ENCODE measurements around the gene CCNB1.
"Not testable (repeated sequence)": the region's sequence is repeated elsewhere in the genome, so short reads cannot be mapped to it uniquely, and the experiment has no call there.

CCNB1 gene

GRCh38 chr5:69166686-69167492, at the start of gene CCNB1:
Gene CCNB1, plus strand, starts transcription at chr5:69167150. Its CDS starts 113 bp downstream, at chr5:69167263.
- H3K4me3 ChIP-seq, result peak within 1 kb of the TSS; percentile 84
- peak within 1 kb of the TSS in 1 of 2 donors; percentile 50 for H3K27ac ChIP-seq
- no peak for TF ChIP-seq CTCF (IDR thresholded peaks at IDR 0.05)
- peak; percentile 97 for DNase-seq (ENCODE audit: low spot score)

GRCh38 chr5:69129413-69129812, 37.5 kb upstream of the CCNB1 start:
- Histone ChIP-seq H3K4me3 (no peak overlapping the region), H3K27ac (no peak overlapping the region)
- DNase-seq (ENCODE audit: low spot score), result no peak
- no peak for TF ChIP-seq CTCF (IDR thresholded peaks at IDR 0.05)

GRCh38 chr5:69130241-69130640, 36.7 kb upstream of the CCNB1 start:
- H3K4me3 ChIP-seq, result no peak overlapping the region
- no peak for DNase-seq (ENCODE audit: low spot score)
- TF ChIP-seq CTCF (IDR thresholded peaks at IDR 0.05), result no peak
- no peak overlapping the region for H3K27ac ChIP-seq

- no peak for TF ChIP-seq CTCF (IDR thresholded peaks at IDR 0.05)
- no peak overlapping the region for H3K27ac ChIP-seq
- DNase-seq (ENCODE audit: low spot score), result no peak
- no peak overlapping the region for H3K4me3 ChIP-seq
Measured at GRCh38 chr5:69131304-69131703, 35.6 kb upstream of the CCNB1 start.

GRCh38 chr5:69134126-69134525, 32.8 kb upstream of the CCNB1 start:
- no peak for DNase-seq (ENCODE audit: low spot score)
- Histone ChIP-seq H3K27ac (no peak overlapping the region), H3K4me3 (no peak overlapping the region)
- no peak for TF ChIP-seq CTCF (IDR thresholded peaks at IDR 0.05)

GRCh38 chr5:69136293-69136692, 30.7 kb upstream of the CCNB1 start:
- TF ChIP-seq CTCF (IDR thresholded peaks at IDR 0.05), result no peak
- DNase-seq (ENCODE audit: low spot score), result no peak
- Histone ChIP-seq H3K4me3 (no peak overlapping the region), H3K27ac (no peak overlapping the region)

GRCh38 chr5:69137208-69137607, 29.7 kb upstream of the CCNB1 start:
- not testable (repeated sequence) for H3K27ac ChIP-seq; DNase-seq (ENCODE audit: low spot score); H3K4me3 ChIP-seq

All from coronary artery (tissue), 2 donors.